H1 (cell line): ENCODE results near the gene VSIR. TPM values are rescaled to one million over a fixed set of nuclear protein-coding genes. Genes with fewer than 3 reads are reported as not detected.

Experiments
- CTCF ChIA-PET: fragments of 300-600 bp; sonication (Branson Sonifier 250); formaldehyde crosslinking; loops from one replicate; lab custom pipeline; 2021; ENCODE audit not compliant: partially characterized antibody; lab: Charles Lee
- POLR2A ChIA-PET: fragments of 300-600 bp; sonication (Branson Sonifier 250); formaldehyde crosslinking; loops from one replicate; lab custom pipeline; 2021; ENCODE audit warnings: inconsistent platforms; ENCODE audit not compliant: partially characterized antibody; lab: Charles Lee
- DNase-seq, 2 experiments: peaks; one replicate each; pipeline versions ENCODE4 v3.0.0 to v3.0.0-alpha.2; 2010 to 2022; ENCODE audit warnings: low spot score in 2 of 2, low read depth in 1 of 2, mixed read lengths in 1 of 2
- FAIRE-seq: peaks from 2 replicates; lab custom pipeline; 2011; peaks lifted over from hg19 to GRCh38; lab: Jason Lieb, UNC
- H2AFZ ChIP-seq: 2 replicates; pipeline ENCODE4 v1.8.1; 2012; ENCODE audit warnings: low read length, inconsistent platforms
- H2AK5ac ChIP-seq: 2 replicates; pipeline ENCODE4 v1.6.1; 2013; ENCODE audit warnings: low read depth, low read length
- H2BK120ac ChIP-seq: replicated peaks from 2 replicates; pipeline ENCODE3; 2013; ENCODE audit warnings: low read depth, low read length, inconsistent platforms
- H2BK12ac ChIP-seq: 2 replicates; pipeline ENCODE4 v1.6.1; 2013; ENCODE audit warnings: low read depth, low read length
- H2BK15ac ChIP-seq: 2 replicates; pipeline ENCODE4 v1.6.1; 2013; ENCODE audit warnings: low read length
- H2BK20ac ChIP-seq: 2 replicates; pipeline ENCODE4 v1.6.1; 2013; ENCODE audit warnings: low read length
- H2BK5ac ChIP-seq: 2 replicates; pipeline ENCODE4 v1.6.1; 2013; ENCODE audit warnings: low read depth, low read length
- H3K14ac ChIP-seq: 2 replicates; pipeline ENCODE4 v1.6.1; 2013; ENCODE audit warnings: inconsistent platforms; ENCODE audit not compliant: insufficient read length
- H3K18ac ChIP-seq: 2 replicates; pipeline ENCODE4 v1.6.1; 2013; ENCODE audit warnings: low read length; ENCODE audit errors: extremely low read depth
- H3K23ac ChIP-seq: 2 replicates; pipeline ENCODE4 v1.6.1; 2013; ENCODE audit warnings: inconsistent platforms; ENCODE audit not compliant: insufficient read length
- H3K23me2 ChIP-seq: 2 replicates; pipeline ENCODE4 v1.6.1; 2013; ENCODE audit warnings: low read depth, low read length
- H3K27ac ChIP-seq: 2 replicates; pipeline ENCODE4 v1.6.1; 2011; ENCODE audit warnings: low read depth, low read length, inconsistent platforms
- H3K27me3 ChIP-seq, 4 experiments: replicated peaks in 1 of 4; 1 replicate in 1 of 4; 2 replicates in 3 of 4; pipeline versions ENCODE4 v1.6.1 to v1.8.1; 2011 to 2013; ENCODE audit warnings: low read length in 3 of 4, mild to moderate bottlenecking in 3 of 4, inconsistent platforms in 2 of 4, mixed read lengths in 2 of 4, moderate library complexity in 1 of 4; ENCODE audit not compliant: control insufficient read depth in 3 of 4, insufficient read depth in 3 of 4; ENCODE audit errors: extremely low read depth in 1 of 4
- H3K36me3 ChIP-seq, 4 experiments: 2 replicates each; pipeline versions ENCODE4 v1.6.1 to v1.8.1; 2011 to 2013; ENCODE audit warnings: mild to moderate bottlenecking in 4 of 4, low read length in 3 of 4, moderate library complexity in 2 of 4, control low read depth in 1 of 4, inconsistent platforms in 1 of 4; ENCODE audit not compliant: insufficient read depth in 4 of 4, control insufficient read depth in 2 of 4
- H3K4ac ChIP-seq: replicated peaks from 2 replicates; pipeline ENCODE3; 2013; ENCODE audit warnings: low read length, low read depth, mixed read lengths, inconsistent platforms; ENCODE audit not compliant: insufficient read length
- H3K4me1 ChIP-seq, 4 experiments: replicated peaks in 1 of 4; 1 replicate in 1 of 4; 2 replicates in 3 of 4; pipeline versions ENCODE4 v1.6.1 to v1.8.1; 2011 to 2013; ENCODE audit warnings: low read length in 3 of 4, inconsistent platforms in 2 of 4, mixed read lengths in 1 of 4; ENCODE audit not compliant: insufficient read depth in 4 of 4, control insufficient read depth in 3 of 4
- H3K4me2 ChIP-seq, 2 experiments: 2 replicates each; pipeline versions ENCODE4 v1.6.1 to v1.8.1; 2011 to 2013; ENCODE audit warnings: low read depth in 2 of 2, low read length in 2 of 2, control low read depth in 1 of 2, inconsistent platforms in 1 of 2, mild to moderate bottlenecking in 1 of 2; ENCODE audit not compliant: insufficient read depth in 1 of 2
- H3K4me3 ChIP-seq, 4 experiments: fragments of 200-600, 300-600 bp in 1 of 4; sonication (generic), shearing (Covaris generic), sonication (Bioruptor Twin) in 1 of 4; 2 replicates each; pipeline versions ENCODE4 v1.5.1 to v1.8.1; 2011 to 2016; ENCODE audit warnings: low read length in 4 of 4, low read depth in 3 of 4, control low read depth in 2 of 4, inconsistent platforms in 2 of 4, mild to moderate bottlenecking in 2 of 4, mixed read lengths in 1 of 4, moderate library complexity in 1 of 4; ENCODE audit not compliant: insufficient read depth in 2 of 4; ENCODE audit errors: extremely low read depth in 1 of 4
- H3K56ac ChIP-seq: replicated peaks from 2 replicates; pipeline ENCODE3; 2013; ENCODE audit warnings: low read depth, mild to moderate bottlenecking, mixed read lengths, low read length, inconsistent platforms; ENCODE audit not compliant: insufficient read length
- H3K79me1 ChIP-seq: 2 replicates; pipeline ENCODE4 v1.6.1; 2013; ENCODE audit warnings: low read depth, low read length, control low read depth
- H3K79me2 ChIP-seq, 2 experiments: 2 replicates each; pipeline versions ENCODE4 v1.6.1 to v1.8.1; 2012 to 2013; ENCODE audit warnings: low read length in 2 of 2, mild to moderate bottlenecking in 2 of 2, inconsistent platforms in 1 of 2; ENCODE audit not compliant: insufficient read depth in 2 of 2, control insufficient read depth in 1 of 2
- H3K9ac ChIP-seq, 4 experiments: replicated peaks in 1 of 4; 1 replicate in 1 of 4; 2 replicates in 3 of 4; pipeline versions ENCODE4 v1.6.1 to v1.8.1; 2011 to 2013; ENCODE audit warnings: low read depth in 3 of 4, low read length in 3 of 4, control low read depth in 2 of 4, mild to moderate bottlenecking in 2 of 4, moderate library complexity in 2 of 4, inconsistent platforms in 1 of 4; ENCODE audit errors: extremely low read depth in 1 of 4
- H3K9me3 ChIP-seq, 2 experiments: 2 replicates each; pipeline versions ENCODE4 v1.6.1 to v1.8.1; 2012 to 2013; ENCODE audit warnings: mild to moderate bottlenecking in 2 of 2, moderate library complexity in 2 of 2, control low read depth in 1 of 2, inconsistent platforms in 1 of 2, low read depth in 1 of 2, low read length in 1 of 2, mixed read lengths in 1 of 2; ENCODE audit not compliant: insufficient read depth in 2 of 2
- H4K20me1 ChIP-seq, 2 experiments: replicated peaks in 1 of 2; 2 replicates each; pipeline versions ENCODE3 to v1.8.1; 2011 to 2013; ENCODE audit warnings: inconsistent platforms in 2 of 2, low read length in 2 of 2, mild to moderate bottlenecking in 1 of 2; ENCODE audit not compliant: insufficient read depth in 2 of 2, control insufficient read depth in 1 of 2
- H4K5ac ChIP-seq: 2 replicates; pipeline ENCODE4 v1.6.1; 2013; ENCODE audit warnings: low read length, low read depth, mixed read lengths, inconsistent platforms; ENCODE audit not compliant: insufficient read length
- H4K8ac ChIP-seq: 2 replicates; pipeline ENCODE4 v1.8.0; 2013; ENCODE audit warnings: mild to moderate bottlenecking, moderate library complexity, low read length, inconsistent platforms; ENCODE audit not compliant: insufficient read depth; ENCODE audit errors: extremely low read depth
- H4K91ac ChIP-seq: replicated peaks from 2 replicates; pipeline ENCODE3; 2013; ENCODE audit warnings: low read length, mixed read lengths, inconsistent platforms; ENCODE audit not compliant: insufficient read length
- CTBP2 ChIP-seq: IDR thresholded peaks from 2 replicates; pipeline ENCODE4 v1.7.0; 2011; ENCODE audit warnings: borderline replicate concordance, mild to moderate bottlenecking, moderate library complexity, mixed read lengths, low read length; ENCODE audit not compliant: insufficient read depth, insufficient read length
- EGR1 ChIP-seq: IDR thresholded peaks from 2 replicates; pipeline ENCODE4 v1.6.1; 2011; ENCODE audit warnings: low read depth, low read length, borderline replicate concordance
- RBBP5 ChIP-seq: IDR thresholded peaks from 2 replicates; pipeline ENCODE4 v1.7.1; 2012; ENCODE audit warnings: low read depth, mild to moderate bottlenecking, inconsistent platforms, low read length, moderate library complexity, borderline replicate concordance
- RXRA ChIP-seq: IDR thresholded peaks from 2 replicates; pipeline ENCODE4 v1.6.1; 2011; ENCODE audit warnings: low read depth, mild to moderate bottlenecking, low read length, moderate library complexity; ENCODE audit not compliant: insufficient read depth
- SRF ChIP-seq: IDR thresholded peaks from 2 replicates; pipeline ENCODE4 v1.6.1; 2011; ENCODE audit warnings: mild to moderate bottlenecking, low read depth, low read length, moderate library complexity
- TAF1 ChIP-seq: IDR thresholded peaks from 2 replicates; pipeline ENCODE4 v1.6.1; 2011; ENCODE audit warnings: mild to moderate bottlenecking, low read depth, low read length
- YY1 ChIP-seq: IDR thresholded peaks from 2 replicates; pipeline ENCODE4 v1.6.1; 2011; ENCODE audit warnings: low read depth, mild to moderate bottlenecking, low read length
- WGBS, 2 experiments: shearing (Covaris generic) in 1 of 2; methylation state at CpG; one replicate each; pipeline versions ENCODE4 v1.1.6 to v1.1.7; 2013 to 2015; ENCODE audit warnings: low lambda C conversion rate in 2 of 2, mixed read lengths in 2 of 2, inconsistent platforms in 1 of 2, low coverage in 1 of 2, missing lambda C conversion rate in 1 of 2; ENCODE audit not compliant: insufficient replicate concordance in 2 of 2, insufficient coverage in 1 of 2, insufficient read length in 1 of 2; ENCODE audit errors: extremely low coverage in 1 of 2, missing lambda C conversion rate in 1 of 2; 5-methylcytosine and 5-hydroxymethylcytosine counted together
- polyA plus RNA-seq, 7 experiments: library from polyadenylated mRNA; depleted of rRNA in 3 of 7; stranded (reverse) in 5 of 7; unstranded in 2 of 7; fragments of >200 nt in 5 of 7; fragments of 200-250 nt in 2 of 7; gene quantifications; 1 replicate in 5 of 7; 2 replicates in 1 of 7; 4 replicates in 1 of 7; pipeline versions ENCODE4 v1.2.1 to v1.2.3, GENCODE V29; 2011 to 2013; ENCODE audit warnings: missing spikeins in 2 of 7, mixed read lengths in 2 of 7
- total RNA-seq: library from RNA; stranded (reverse); fragmentation: NEBNext Ultra II Directional; extraction: Animal tissue kit (Norgen Biotek cat#: 25700); gene quantifications from 2 replicates; pipeline ENCODE4 v1.2.1, GENCODE V29; 2021
- TF ChIP-seq, protein P1 (sequence below): IDR thresholded peaks from 2 replicates; pipeline ENCODE4 v1.6.1; 2012; ENCODE audit warnings: low read length, inconsistent platforms
- TF ChIP-seq, protein P2 (sequence below), 3 experiments: IDR thresholded peaks; 1 replicate in 2 of 3; 2 replicates in 1 of 3; pipeline versions ENCODE4 v1.5.1 to v1.6.1; 2011; ENCODE audit warnings: low read length in 3 of 3, mild to moderate bottlenecking in 3 of 3, inconsistent platforms in 2 of 3, low read depth in 1 of 3, moderate library complexity in 1 of 3; ENCODE audit not compliant: insufficient read depth in 1 of 3; ENCODE audit errors: control extremely low read depth in 1 of 3

The VSIR gene
- total and polyA plus RNA-seq, 2 of the 8 experiments (the other 6 are each of a cell fraction or from before 2014, with no cell fraction given): 0.33 TPM; not detected in 1

DNA sequence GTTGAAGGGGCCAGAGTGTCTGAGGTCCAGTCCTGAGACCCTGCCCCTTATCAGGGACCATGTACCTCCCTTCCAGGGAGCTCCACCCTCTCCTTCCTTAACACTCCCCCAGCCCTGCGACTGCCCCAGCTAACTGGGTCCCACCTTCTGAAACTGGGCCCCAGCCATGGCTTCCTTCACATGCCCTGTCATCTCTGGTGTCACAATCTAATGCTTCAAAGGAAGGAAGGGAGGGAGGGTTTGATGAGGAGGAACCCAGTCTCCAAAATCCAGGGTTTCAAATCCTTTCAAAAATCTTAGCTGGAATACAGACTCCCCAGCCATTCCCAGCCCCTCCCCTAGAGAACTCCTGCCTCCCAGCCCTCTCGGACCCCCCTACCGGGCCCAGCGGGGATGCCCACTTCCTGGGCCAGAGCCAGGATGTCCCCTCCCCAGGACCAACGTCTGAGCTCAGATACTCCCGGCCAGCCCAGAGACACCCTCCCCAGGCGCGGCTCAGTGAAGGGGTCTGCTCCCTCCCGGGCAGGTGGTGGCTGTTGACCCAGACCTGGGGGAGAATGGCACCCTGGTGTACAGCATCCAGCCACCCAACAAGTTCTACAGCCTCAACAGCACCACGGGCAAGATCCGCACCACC is 71.7 kb downstream of the VSIR start:
- no peak overlapping the region for H3K56ac ChIP-seq
- TF ChIP-seq SRF: no peak
- TF ChIP-seq, protein P1, sequence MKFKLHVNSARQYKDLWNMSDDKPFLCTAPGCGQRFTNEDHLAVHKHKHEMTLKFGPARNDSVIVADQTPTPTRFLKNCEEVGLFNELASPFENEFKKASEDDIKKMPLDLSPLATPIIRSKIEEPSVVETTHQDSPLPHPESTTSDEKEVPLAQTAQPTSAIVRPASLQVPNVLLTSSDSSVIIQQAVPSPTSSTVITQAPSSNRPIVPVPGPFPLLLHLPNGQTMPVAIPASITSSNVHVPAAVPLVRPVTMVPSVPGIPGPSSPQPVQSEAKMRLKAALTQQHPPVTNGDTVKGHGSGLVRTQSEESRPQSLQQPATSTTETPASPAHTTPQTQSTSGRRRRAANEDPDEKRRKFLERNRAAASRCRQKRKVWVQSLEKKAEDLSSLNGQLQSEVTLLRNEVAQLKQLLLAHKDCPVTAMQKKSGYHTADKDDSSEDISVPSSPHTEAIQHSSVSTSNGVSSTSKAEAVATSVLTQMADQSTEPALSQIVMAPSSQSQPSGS: no peak
- TF ChIP-seq TAF1: no peak
- TF ChIP-seq YY1: no peak
- TF ChIP-seq RBBP5: no peak
- TF ChIP-seq EGR1: no peak
- TF ChIP-seq RXRA: no peak
- TF ChIP-seq, protein P2, sequence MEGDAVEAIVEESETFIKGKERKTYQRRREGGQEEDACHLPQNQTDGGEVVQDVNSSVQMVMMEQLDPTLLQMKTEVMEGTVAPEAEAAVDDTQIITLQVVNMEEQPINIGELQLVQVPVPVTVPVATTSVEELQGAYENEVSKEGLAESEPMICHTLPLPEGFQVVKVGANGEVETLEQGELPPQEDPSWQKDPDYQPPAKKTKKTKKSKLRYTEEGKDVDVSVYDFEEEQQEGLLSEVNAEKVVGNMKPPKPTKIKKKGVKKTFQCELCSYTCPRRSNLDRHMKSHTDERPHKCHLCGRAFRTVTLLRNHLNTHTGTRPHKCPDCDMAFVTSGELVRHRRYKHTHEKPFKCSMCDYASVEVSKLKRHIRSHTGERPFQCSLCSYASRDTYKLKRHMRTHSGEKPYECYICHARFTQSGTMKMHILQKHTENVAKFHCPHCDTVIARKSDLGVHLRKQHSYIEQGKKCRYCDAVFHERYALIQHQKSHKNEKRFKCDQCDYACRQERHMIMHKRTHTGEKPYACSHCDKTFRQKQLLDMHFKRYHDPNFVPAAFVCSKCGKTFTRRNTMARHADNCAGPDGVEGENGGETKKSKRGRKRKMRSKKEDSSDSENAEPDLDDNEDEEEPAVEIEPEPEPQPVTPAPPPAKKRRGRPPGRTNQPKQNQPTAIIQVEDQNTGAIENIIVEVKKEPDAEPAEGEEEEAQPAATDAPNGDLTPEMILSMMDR (IDR thresholded peaks at IDR 0.05; ENCODE audit: control extremely low read depth in 1 of 3, insufficient read depth in 1 of 3, low read depth in 1 of 3, low read length in 3 of 3): no peak
- TF ChIP-seq CTBP2: no peak

More for the DNA sequence above, 71.7 kb downstream of the VSIR start:
- H3K23me2 ChIP-seq: no peaks in the 10 kb centered on the region
- H2BK20ac ChIP-seq: no peak overlapping the region
- H2AFZ ChIP-seq: no peak overlapping the region
- ChIA-PET CTCF (interaction anchor here (0.6 to 2.0 kb wide), 17 partner anchors 11 to 387 kb away, joined by 3 to 7 read pairs (median 3); no protein-coding TSS in a partner anchor), POLR2A (no interaction called here)
- H3K18ac ChIP-seq: no peak overlapping the region
- no peaks in the 10 kb centered on the region for H4K20me1 ChIP-seq
- H3K36me3 ChIP-seq: no peaks in the 10 kb centered on the region
- H2BK5ac ChIP-seq: no peak overlapping the region
- no peak overlapping the region for H4K91ac ChIP-seq
- no peak overlapping the region for H2BK15ac ChIP-seq
- 91% methylated on average over 11 of the region's 11 CpGs; no CpG with 5 or more reads in 1 of the 2 experiments for WGBS, 2 experiments
- no peaks in the 10 kb centered on the region for H3K79me1 ChIP-seq
- no peak overlapping the region for H3K4ac ChIP-seq
- H3K4me1 ChIP-seq: no peaks in the 10 kb centered on the region; a peak in 2 of 7 replicates
- H3K9me3 ChIP-seq: no peaks in the 10 kb centered on the region
- H2BK12ac ChIP-seq: no peak overlapping the region
- no peak overlapping the region for H4K5ac ChIP-seq
- H3K4me3 ChIP-seq: no peak overlapping the region
- H3K4me2 ChIP-seq: no peak overlapping the region
- no peak for FAIRE-seq
- H3K27ac ChIP-seq: no peak overlapping the region
- H3K79me2 ChIP-seq: no peaks in the 10 kb centered on the region
- H2BK120ac ChIP-seq: no peak overlapping the region
- H4K8ac ChIP-seq: no peak overlapping the region
- no peaks in the 10 kb centered on the region for H3K27me3 ChIP-seq
- H3K23ac ChIP-seq: no peak overlapping the region
- H2AK5ac ChIP-seq: no peak overlapping the region
- no peak overlapping the region for H3K14ac ChIP-seq
- H3K9ac ChIP-seq: no peak overlapping the region
- no peak for DNase-seq
